ENCODE data around the gene MRRF.

Gene MRRF

GRCh38 chr9:122227575-122227900 lies 37.1 kb upstream of the MRRF start:
- Histone ChIP-seq H3K36me3 (ENCODE audit: control insufficient read depth, insufficient read depth, low read length) (no peaks in the 10 kb centered on the region), H3K4me3 (replicated peaks; ENCODE audit: low read depth, low read length) (no peak overlapping the region), H3K27me3 (replicated peaks; ENCODE audit: control insufficient read depth, insufficient read depth, low read length) (no peaks in the 10 kb centered on the region; the same call in none of the 2 replicates)
- DNase-seq (ENCODE audit: extremely low read depth, insufficient read length), result no peak
- TF ChIP-seq CTCF (IDR thresholded peaks at IDR 0.05; ENCODE audit: insufficient read depth, low read length, poor library complexity, severe bottlenecking), result no peak

- no peak for TF ChIP-seq CTCF (IDR thresholded peaks at IDR 0.05; ENCODE audit: insufficient read depth, low read length, poor library complexity, severe bottlenecking)
- no peaks in the 10 kb centered on the region; the same call in none of the 2 replicates for H3K27me3 ChIP-seq (replicated peaks; ENCODE audit: control insufficient read depth, insufficient read depth, low read length)
- H3K36me3 ChIP-seq (ENCODE audit: control insufficient read depth, insufficient read depth, low read length), result no peaks in the 10 kb centered on the region
- H3K4me3 ChIP-seq (replicated peaks; ENCODE audit: low read depth, low read length), result no peak overlapping the region; the same call in 1 of the 2 replicates
- no peak for DNase-seq (ENCODE audit: extremely low read depth, insufficient read length)
These were observed 36.5 kb upstream of the MRRF start for GRCh38 chr9:122228191-122228567.

GRCh38 chr9:122228568-122229484 lies 35.9 kb upstream of the MRRF start, which contains the start of gene LHX6:
Gene LHX6 (minus strand): TSS chr9:122228957. CDS start chr9:122228740, 217 bp downstream.
- H3K4me3 ChIP-seq (replicated peaks; ENCODE audit: low read depth, low read length), result no peak within 1 kb of the TSS; the same call in 1 of the 2 replicates
- no peak for DNase-seq (ENCODE audit: extremely low read depth, insufficient read length)
- TF ChIP-seq CTCF (IDR thresholded peaks at IDR 0.05; ENCODE audit: insufficient read depth, low read length, poor library complexity, severe bottlenecking), result no peak
- no peaks in the 10 kb centered on the region for H3K36me3 ChIP-seq (ENCODE audit: control insufficient read depth, insufficient read depth, low read length)
- H3K27me3 ChIP-seq (replicated peaks; ENCODE audit: control insufficient read depth, insufficient read depth, low read length), result no peaks in the 10 kb centered on the region; the same call in none of the 2 replicates

- TF ChIP-seq CTCF (IDR thresholded peaks at IDR 0.05; ENCODE audit: insufficient read depth, low read length, poor library complexity, severe bottlenecking), result no peak
- Histone ChIP-seq H3K36me3 (ENCODE audit: control insufficient read depth, insufficient read depth, low read length) (no peaks in the 10 kb centered on the region), H3K4me3 (replicated peaks; ENCODE audit: low read depth, low read length) (no peak overlapping the region), H3K27me3 (replicated peaks; ENCODE audit: control insufficient read depth, insufficient read depth, low read length) (no peaks in the 10 kb centered on the region; the same call in none of the 2 replicates)
- DNase-seq (ENCODE audit: extremely low read depth, insufficient read length), result no peak
These were observed 35.2 kb upstream of the MRRF start for GRCh38 chr9:122229485-122229837.

GRCh38 chr9:122232796-122233306 lies 31.8 kb upstream of the MRRF start:
- no peaks in the 10 kb centered on the region for H3K36me3 ChIP-seq (ENCODE audit: control insufficient read depth, insufficient read depth, low read length)
- DNase-seq (ENCODE audit: extremely low read depth, insufficient read length), result no peak

More at GRCh38 chr9:122232796-122233306, 31.8 kb upstream of the MRRF start:
- TF ChIP-seq CTCF (IDR thresholded peaks at IDR 0.05; ENCODE audit: insufficient read depth, low read length, poor library complexity, severe bottlenecking), result no peak
- Histone ChIP-seq H3K27me3 (replicated peaks; ENCODE audit: control insufficient read depth, insufficient read depth, low read length) (no peaks in the 10 kb centered on the region; the same call in none of the 2 replicates), H3K4me3 (replicated peaks; ENCODE audit: low read depth, low read length) (no peak overlapping the region)

Data from GM06990 (cell line).